ENCODE measurements around the gene EYA4.
"Not testable (repeated sequence)": the region's sequence is repeated elsewhere in the genome, so short reads cannot be mapped to it uniquely, and the experiment has no call there.

EYA4 gene

GRCh38 chr6:133396984-133397348 is 155.8 kb downstream of the EYA4 start:
- FAIRE-seq = no peak
- no peak for DNase-seq (ENCODE audit: low spot score)

GRCh38 chr6:133397601-133398000 is 156.4 kb downstream of the EYA4 start:
- not testable (repeated sequence) for DNase-seq (ENCODE audit: low spot score); FAIRE-seq

GRCh38 chr6:133399426-133399825 is 158.3 kb downstream of the EYA4 start:
- DNase-seq (ENCODE audit: low spot score) (no peak), FAIRE-seq (no peak)

GRCh38 chr6:133404151-133404550 is 163.0 kb downstream of the EYA4 start:
- FAIRE-seq = no peak
- no peak for DNase-seq (ENCODE audit: low spot score)

- FAIRE-seq = no peak
- DNase-seq (ENCODE audit: low spot score) = no peak
Measured at GRCh38 chr6:133404728-133405127, 163.6 kb downstream of the EYA4 start.

- FAIRE-seq (no peak), DNase-seq (ENCODE audit: low spot score) (no peak)
Measured at GRCh38 chr6:133407320-133408100, 166.4 kb downstream of the EYA4 start.

GRCh38 chr6:133408132-133408531 is 167.0 kb downstream of the EYA4 start:
- no peak for DNase-seq (ENCODE audit: low spot score)
- no peak for FAIRE-seq

GRCh38 chr6:133408543-133408942 is 167.4 kb downstream of the EYA4 start:
- no peak for DNase-seq (ENCODE audit: low spot score)
- no peak for FAIRE-seq

GRCh38 chr6:133410638-133411435 is 169.7 kb downstream of the EYA4 start:
- DNase-seq (ENCODE audit: low spot score) (no peak), FAIRE-seq (no peak)

- no peak for DNase-seq (ENCODE audit: low spot score)
- no peak for FAIRE-seq
Measured at GRCh38 chr6:133411757-133412156, 170.6 kb downstream of the EYA4 start.

GRCh38 chr6:133415262-133415661 is 174.1 kb downstream of the EYA4 start:
- DNase-seq (ENCODE audit: low spot score) (no peak), FAIRE-seq (no peak)

GRCh38 chr6:133418108-133418507 is 177.0 kb downstream of the EYA4 start:
- FAIRE-seq (no peak), DNase-seq (ENCODE audit: low spot score) (no peak)

- DNase-seq (ENCODE audit: low spot score) (no peak), FAIRE-seq (no peak)
Measured at GRCh38 chr6:133423242-133423641, 182.1 kb downstream of the EYA4 start.

GRCh38 chr6:133424359-133424758 is 183.2 kb downstream of the EYA4 start:
- FAIRE-seq (no peak), DNase-seq (ENCODE audit: low spot score) (no peak)

GRCh38 chr6:133426038-133426437 is 184.9 kb downstream of the EYA4 start:
- DNase-seq (ENCODE audit: low spot score) (no peak), FAIRE-seq (no peak)

- FAIRE-seq (no peak), DNase-seq (ENCODE audit: low spot score) (no peak)
Measured at GRCh38 chr6:133428295-133428694, 187.1 kb downstream of the EYA4 start.

GRCh38 chr6:133430530-133430929 is 189.4 kb downstream of the EYA4 start:
- DNase-seq (ENCODE audit: low spot score) = no peak
- no peak for FAIRE-seq

- no peak for FAIRE-seq
- DNase-seq (ENCODE audit: low spot score) = no peak
Measured at GRCh38 chr6:133431031-133431430, 189.9 kb downstream of the EYA4 start.

GRCh38 chr6:133432021-133432989 is 191.1 kb downstream of the EYA4 start:
- no peak for DNase-seq (ENCODE audit: low spot score)
- no peak for FAIRE-seq

GRCh38 chr6:133435065-133435728 is 194.0 kb downstream of the EYA4 start:
- DNase-seq (ENCODE audit: low spot score) (no peak), FAIRE-seq (no peak)

- FAIRE-seq (no peak), DNase-seq (ENCODE audit: low spot score) (no peak)
Measured at GRCh38 chr6:133436652-133437051, 195.5 kb downstream of the EYA4 start.

Measured in RCC 7860 (cell line).